Stimulated activated CD4-positive, alpha-beta T cell treated with anti-CD3 and anti-CD28 coated beads, Interleukin-12 subunit alpha, Interleukin-12 subunit beta, amount 100 ng/mL, for 4 hours (primary cell): ENCODE data around the gene SNRNP25.

ENCODE experiments used
- DNase-seq: peaks from one replicate; pipeline ENCODE4 v3.0.0-alpha.2; 2020

Gene SNRNP25

GRCh38 chr16:104928-105327 is 51.3 kb downstream of the SNRNP25 start:
- no peak for DNase-seq

GRCh38 chr16:105521-105920 is 51.9 kb downstream of the SNRNP25 start:
- no peak for DNase-seq

GRCh38 chr16:106623-107324 is 53.1 kb downstream of the SNRNP25 start:
- DNase-seq = peak; percentile 32
